Activated gamma-delta T cell treated with anti-CD3 and anti-CD28 coated beads, Interleukin-2, amount 50 U/mL, for 16 hours (primary cell): ENCODE data around the gene FIGLA.
"Not testable (repeated sequence)": the region's sequence is repeated elsewhere in the genome, so short reads cannot be mapped to it uniquely, and the experiment has no call there.

Experiments
- DNase-seq: peaks from one replicate; pipeline ENCODE4 v3.0.0-alpha.2; 2020; ENCODE audit warnings: low read depth

FIGLA gene

GRCh38 chr2:70808983-70809958 is 18.8 kb upstream of the FIGLA start:
- DNase-seq, result no peak

- DNase-seq, result no peak
Observed at GRCh38 chr2:70807828-70808118, 17.3 kb upstream of the FIGLA start.

GRCh38 chr2:70807102-70807827 is 16.8 kb upstream of the FIGLA start:
- no peak for DNase-seq

- DNase-seq, result no peak
Observed at GRCh38 chr2:70806620-70807019, 16.2 kb upstream of the FIGLA start.

- DNase-seq, result no peak
Observed at GRCh38 chr2:70806013-70806412, 15.6 kb upstream of the FIGLA start.

GRCh38 chr2:70801607-70802263 is 11.3 kb upstream of the FIGLA start:
- no peak for DNase-seq

- no peak for DNase-seq
Observed at GRCh38 chr2:70799706-70800105, 9.3 kb upstream of the FIGLA start.

- not testable (repeated sequence) for DNase-seq
Observed at GRCh38 chr2:70797996-70798395, 7.6 kb upstream of the FIGLA start.

- no peak for DNase-seq
Observed at GRCh38 chr2:70797506-70797905, 7.1 kb upstream of the FIGLA start.

GRCh38 chr2:70796262-70796661 is 5.8 kb upstream of the FIGLA start:
- DNase-seq, result no peak

GRCh38 chr2:70795164-70795995 is 4.9 kb upstream of the FIGLA start:
- DNase-seq, result no peak

- DNase-seq, result no peak
Observed at GRCh38 chr2:70793450-70793849, 3.0 kb upstream of the FIGLA start.

- DNase-seq, result peak; percentile 39
Observed at GRCh38 chr2:70789304-70790135, 923 bp downstream of the FIGLA start.

GRCh38 chr2:70785137-70785911 is 5.1 kb downstream of the FIGLA start:
- no peak for DNase-seq

GRCh38 chr2:70784320-70784719 is 6.1 kb downstream of the FIGLA start:
- DNase-seq, result no peak

- no peak for DNase-seq
Observed at GRCh38 chr2:70779911-70780545, 10.4 kb downstream of the FIGLA start.

GRCh38 chr2:70779491-70779890 is 11.0 kb downstream of the FIGLA start:
- DNase-seq, result no peak

GRCh38 chr2:70778676-70779075 is 11.8 kb downstream of the FIGLA start:
- DNase-seq, result no peak

- no peak for DNase-seq
Observed at GRCh38 chr2:70777450-70777849, 13.0 kb downstream of the FIGLA start.

- no peak for DNase-seq
Observed at GRCh38 chr2:70776266-70776665, 14.2 kb downstream of the FIGLA start.
